Esophagus squamous epithelium (tissue), 5 donors: ENCODE data around the gene EPB41L4B. TPM values are rescaled to one million over a fixed set of nuclear protein-coding genes. Genes with fewer than 3 reads are reported as not detected.

Source experiments
- DNase-seq: peaks from one replicate; lab custom pipeline; 2025; lab: John Stamatoyannopoulos, UW
- H3K27ac ChIP-seq, 4 donors: fragments of 200-600 bp; sonication (generic); one replicate each; pipeline ENCODE4 v1.5.1; 2016 to 2019; ENCODE audit warnings: mild to moderate bottlenecking in 1 of 4
- H3K27me3 ChIP-seq, 4 donors: fragments of 200-600 bp; sonication (generic); 1 replicate in 3 of 4; 2 replicates in 1 of 4; pipeline versions ENCODE4 v1.5.1 to v1.6.0; 2017 to 2021; ENCODE audit warnings: antibody characterized with exemption in 1 of 4
- H3K36me3 ChIP-seq, 3 donors: fragments of 200-600 bp; sonication (generic); one replicate each; pipeline ENCODE4 v1.5.1; 2016 to 2019
- H3K4me1 ChIP-seq, 3 donors: fragments of 200-600 bp; sonication (generic); one replicate each; pipeline ENCODE4 v1.5.1; 2017 to 2019
- H3K4me3 ChIP-seq, 4 donors: fragments of 200-600 bp; sonication (generic); 1 replicate in 3 of 4; 2 replicates in 1 of 4; pipeline ENCODE4 v1.5.1; 2016 to 2019; ENCODE audit warnings: mild to moderate bottlenecking in 2 of 4, moderate library complexity in 1 of 4
- H3K9me3 ChIP-seq, 3 donors: fragments of 200-600 bp; sonication (generic); one replicate each; pipeline ENCODE4 v1.5.1; 2016 to 2019
- POLR2A ChIP-seq, 4 donors: fragments of 450-650 bp; IDR thresholded peaks; one replicate each; pipeline ENCODE4 v1.6.1; 2017; ENCODE audit warnings: antibody characterized with exemption in 4 of 4, mild to moderate bottlenecking in 4 of 4, moderate library complexity in 3 of 4
- WGBS, 2 donors: methylation state at CpG; one replicate each; pipeline ENCODE4 v1.1.5; 2018; 5-methylcytosine and 5-hydroxymethylcytosine counted together
- intact Hi-C: fragments of 100-400 bp; cut with DNase I; formaldehyde crosslinking; loops from one replicate; pipeline ENCODE4 v1.15.0; 2022
- total RNA-seq, 4 donors: library from RNA; depleted of rRNA; stranded (reverse); fragments of >200 nt; gene quantifications; one replicate each; pipeline ENCODE4 v1.1.0, GENCODE V29; 2016
- TF ChIP-seq, protein P1 (sequence below), 6 experiments: fragments of 450-650 bp in 4 of 6; fragments of 200-600 bp in 2 of 6; sonication (generic) in 2 of 6; IDR thresholded peaks; one replicate each; pipeline ENCODE4 v1.5.1; 2016 to 2019; ENCODE audit warnings: antibody characterized with exemption in 6 of 6, mild to moderate bottlenecking in 4 of 6, moderate library complexity in 4 of 6
- donor health status: DM: yes; HTN: yes; CAD: no.

The EPB41L4B gene
- total RNA-seq, 4 donors from 2014 or later, result 0.45 to 3.8 (median 1.8) TPM

GRCh38 chr9:109241207-109241606 lies 79.7 kb downstream of the EPB41L4B start:
- no peak for DNase-seq
- 74 to 76% methylated on average over 3 of the region's 3 CpGs for WGBS, 2 donors
- intact Hi-C loops, result no loop called here
- Histone ChIP-seq H3K9me3 (no peaks in the 10 kb centered on the region), H3K4me1 (peaks cover 0 to 6% (median 0%) of the 10 kb centered on the region in 3 donors), H3K27me3 (peaks cover 0 to 47% (median 0%) of the 10 kb centered on the region in 4 donors), H3K27ac (no peak overlapping the region), H3K36me3 (no peaks in the 10 kb centered on the region), H3K4me3 (no peak overlapping the region)
- no peak for TF ChIP-seq POLR2A (IDR thresholded peaks at IDR 0.05)
- TF ChIP-seq, protein P1, sequence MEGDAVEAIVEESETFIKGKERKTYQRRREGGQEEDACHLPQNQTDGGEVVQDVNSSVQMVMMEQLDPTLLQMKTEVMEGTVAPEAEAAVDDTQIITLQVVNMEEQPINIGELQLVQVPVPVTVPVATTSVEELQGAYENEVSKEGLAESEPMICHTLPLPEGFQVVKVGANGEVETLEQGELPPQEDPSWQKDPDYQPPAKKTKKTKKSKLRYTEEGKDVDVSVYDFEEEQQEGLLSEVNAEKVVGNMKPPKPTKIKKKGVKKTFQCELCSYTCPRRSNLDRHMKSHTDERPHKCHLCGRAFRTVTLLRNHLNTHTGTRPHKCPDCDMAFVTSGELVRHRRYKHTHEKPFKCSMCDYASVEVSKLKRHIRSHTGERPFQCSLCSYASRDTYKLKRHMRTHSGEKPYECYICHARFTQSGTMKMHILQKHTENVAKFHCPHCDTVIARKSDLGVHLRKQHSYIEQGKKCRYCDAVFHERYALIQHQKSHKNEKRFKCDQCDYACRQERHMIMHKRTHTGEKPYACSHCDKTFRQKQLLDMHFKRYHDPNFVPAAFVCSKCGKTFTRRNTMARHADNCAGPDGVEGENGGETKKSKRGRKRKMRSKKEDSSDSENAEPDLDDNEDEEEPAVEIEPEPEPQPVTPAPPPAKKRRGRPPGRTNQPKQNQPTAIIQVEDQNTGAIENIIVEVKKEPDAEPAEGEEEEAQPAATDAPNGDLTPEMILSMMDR (IDR thresholded peaks at IDR 0.05), result no peak

DNA sequence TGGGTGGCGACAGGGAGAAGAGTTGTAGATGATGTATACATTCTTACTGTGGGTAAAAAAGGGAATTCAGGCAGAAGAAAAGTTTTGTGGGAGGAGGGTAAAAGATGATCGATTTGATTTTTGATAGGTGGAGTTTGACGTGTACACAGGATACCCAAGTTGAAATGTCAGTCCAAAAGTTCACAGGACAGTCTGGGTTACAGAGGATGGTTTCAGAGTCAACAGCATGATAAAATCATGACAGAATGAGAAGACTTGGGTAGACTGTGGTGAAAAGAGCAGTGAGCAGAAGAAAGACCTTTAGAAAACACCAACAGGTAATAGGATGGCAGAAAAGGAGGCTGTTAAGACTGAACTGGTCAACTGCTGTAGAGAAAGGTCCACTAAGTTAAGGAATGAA lies 81.6 kb downstream of the EPB41L4B start:
- no peak for TF ChIP-seq POLR2A (IDR thresholded peaks at IDR 0.05)
- TF ChIP-seq, protein P1 (IDR thresholded peaks at IDR 0.05), result no peak
- DNase-seq, result no peak
- Histone ChIP-seq H3K27ac (no peak overlapping the region), H3K4me3 (no peak overlapping the region), H3K36me3 (no peaks in the 10 kb centered on the region), H3K27me3 (peaks cover 0 to 45% (median 0%) of the 10 kb centered on the region in 4 donors), H3K9me3 (no peaks in the 10 kb centered on the region), H3K4me1 (peaks cover 0 to 6% (median 0%) of the 10 kb centered on the region in 3 donors)
- intact Hi-C loops, result no loop called here
- 78 to 93% methylated on average over 3 of the region's 3 CpGs for WGBS, 2 donors

GRCh38 chr9:109238655-109239054 lies 82.2 kb downstream of the EPB41L4B start:
- Histone ChIP-seq H3K36me3 (no peaks in the 10 kb centered on the region), H3K4me1 (peaks cover 0 to 6% (median 0%) of the 10 kb centered on the region in 3 donors), H3K9me3 (no peaks in the 10 kb centered on the region), H3K27me3 (peaks cover 0 to 40% (median 0%) of the 10 kb centered on the region in 4 donors), H3K27ac (no peak overlapping the region), H3K4me3 (no peak overlapping the region)
- DNase-seq, result no peak
- intact Hi-C loops, result no loop called here
- no peak for TF ChIP-seq POLR2A (IDR thresholded peaks at IDR 0.05)
- TF ChIP-seq, protein P1 (IDR thresholded peaks at IDR 0.05), result no peak
- 37 to 46% methylated on average over 3 of the region's 3 CpGs for WGBS, 2 donors

DNA sequence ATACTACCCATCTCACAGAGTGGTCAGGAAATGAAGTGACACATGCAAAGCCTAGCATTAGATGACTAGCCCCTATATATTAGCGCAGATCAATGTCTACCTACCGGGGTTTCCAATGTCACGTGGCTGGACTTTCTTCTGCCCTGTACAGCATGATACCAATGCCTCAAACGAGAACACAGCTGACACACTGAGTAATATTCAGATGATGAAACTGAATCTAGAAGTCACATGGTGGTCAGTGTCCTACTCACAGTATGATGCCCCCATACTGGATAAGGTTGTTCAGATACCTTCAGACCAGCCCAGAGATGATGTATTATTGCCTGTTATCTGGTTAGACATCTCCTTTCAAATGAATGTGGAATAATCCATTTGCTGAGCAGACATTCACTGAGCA lies 82.7 kb downstream of the EPB41L4B start:
- intact Hi-C loops, result no loop called here
- Histone ChIP-seq H3K4me3 (no peak overlapping the region), H3K9me3 (no peaks in the 10 kb centered on the region), H3K27me3 (peaks cover 0 to 35% (median 0%) of the 10 kb centered on the region in 4 donors), H3K4me1 (peaks cover 0 to 6% (median 0%) of the 10 kb centered on the region in 3 donors), H3K27ac (no peak overlapping the region), H3K36me3 (no peaks in the 10 kb centered on the region)
- DNase-seq, result no peak
- TF ChIP-seq POLR2A (IDR thresholded peaks at IDR 0.05), result no peak
- TF ChIP-seq, protein P1 (IDR thresholded peaks at IDR 0.05), result no peak
- WGBS, 2 donors, result 76 to 100% methylated on average over 1 to 4 of the region's 4 CpGs

GRCh38 chr9:109232449-109233237 lies 88.2 kb downstream of the EPB41L4B start:
- H3K9me3 ChIP-seq, result no peaks in the 10 kb centered on the region
- intact Hi-C loops, result no loop called here
- no peak overlapping the region for H3K27ac ChIP-seq
- TF ChIP-seq, protein P1 (IDR thresholded peaks at IDR 0.05), result no peak
- TF ChIP-seq POLR2A (IDR thresholded peaks at IDR 0.05), result no peak
- no peak for DNase-seq
- no peak overlapping the region for H3K4me3 ChIP-seq
- H3K36me3 ChIP-seq, result no peaks in the 10 kb centered on the region
- 31 to 48% methylated on average over 9 of the region's 9 CpGs for WGBS, 2 donors
- H3K4me1 ChIP-seq, result peaks cover 0 to 7% (median 0%) of the 10 kb centered on the region in 3 donors
- H3K27me3 ChIP-seq, result peaks cover 0 to 38% (median 0%) of the 10 kb centered on the region in 4 donors
